Stomach smooth muscle (tissue), 2 donors: ENCODE data around the gene LDLRAD4.

Experiments used
- H3K27ac ChIP-seq: one replicate; pipeline ENCODE4 v1.7.0; 2013; ENCODE audit warnings: mild to moderate bottlenecking, low read length, inconsistent platforms
- H3K27me3 ChIP-seq, 2 donors: one replicate each; pipeline ENCODE4 v1.7.0; 2013; ENCODE audit warnings: low read length in 2 of 2; ENCODE audit not compliant: insufficient read depth in 2 of 2, control insufficient read depth in 1 of 2
- H3K36me3 ChIP-seq, 2 donors: one replicate each; pipeline ENCODE4 v1.7.0; 2013; ENCODE audit warnings: low read length in 2 of 2; ENCODE audit not compliant: control insufficient read depth in 2 of 2, insufficient read depth in 2 of 2
- H3K4me1 ChIP-seq: one replicate; pipeline ENCODE4 v1.7.0; 2013; ENCODE audit warnings: low read length; ENCODE audit not compliant: control insufficient read depth, insufficient read depth
- H3K4me3 ChIP-seq, 2 donors: one replicate each; pipeline ENCODE4 v1.7.0; 2013; ENCODE audit warnings: low read length in 2 of 2
- H3K9ac ChIP-seq, 2 donors: one replicate each; pipeline ENCODE4 v1.7.0; 2013; ENCODE audit warnings: low read length in 2 of 2, mild to moderate bottlenecking in 1 of 2
- H3K9me3 ChIP-seq, 2 donors: one replicate each; pipeline ENCODE4 v1.7.0; 2013; ENCODE audit warnings: low read length in 2 of 2; ENCODE audit not compliant: control insufficient read depth in 2 of 2
- donor health status: healthy.
- donor health status: Pancreatic carcinoma.

Gene LDLRAD4

GRCh38 chr18:13612196-13612997, 393.8 kb downstream of the LDLRAD4 start:
- H3K4me1 ChIP-seq: peaks cover 32% of the 10 kb centered on the region
- peak overlapping the region; percentile 96 for H3K27ac ChIP-seq
- peak overlapping the region; percentile 61 to 78 for H3K9ac ChIP-seq
- no peaks in the 10 kb centered on the region for H3K27me3 ChIP-seq
- peak overlapping the region; percentile 61 to 78 for H3K4me3 ChIP-seq
- no peaks in the 10 kb centered on the region for H3K9me3 ChIP-seq
- H3K36me3 ChIP-seq: no peaks in the 10 kb centered on the region

- Histone ChIP-seq H3K4me3 (peak overlapping the region; percentile 61 to 78), H3K27me3 (no peaks in the 10 kb centered on the region), H3K36me3 (no peaks in the 10 kb centered on the region), H3K27ac (no peak overlapping the region), H3K4me1 (peaks cover 32% of the 10 kb centered on the region), H3K9ac (no peak overlapping the region), H3K9me3 (no peaks in the 10 kb centered on the region)
Measured at GRCh38 chr18:13613099-13613498, 394.5 kb downstream of the LDLRAD4 start.

GRCh38 chr18:13613591-13614501, 395.3 kb downstream of the LDLRAD4 start:
- Histone ChIP-seq H3K27me3 (no peaks in the 10 kb centered on the region), H3K4me1 (peaks cover 32% of the 10 kb centered on the region), H3K27ac (no peak overlapping the region), H3K4me3 (no peak overlapping the region), H3K36me3 (no peaks in the 10 kb centered on the region), H3K9ac (no peak overlapping the region), H3K9me3 (no peaks in the 10 kb centered on the region)

GRCh38 chr18:13614641-13615288, 396.2 kb downstream of the LDLRAD4 start:
- no peak overlapping the region for H3K27ac ChIP-seq
- H3K9ac ChIP-seq: no peak overlapping the region
- H3K27me3 ChIP-seq: no peaks in the 10 kb centered on the region
- H3K4me3 ChIP-seq: no peak overlapping the region
- H3K9me3 ChIP-seq: no peaks in the 10 kb centered on the region
- H3K4me1 ChIP-seq: peaks cover 32% of the 10 kb centered on the region
- H3K36me3 ChIP-seq: no peaks in the 10 kb centered on the region

GRCh38 chr18:13615432-13615861, 396.9 kb downstream of the LDLRAD4 start:
- Histone ChIP-seq H3K4me3 (no peak overlapping the region), H3K9ac (no peak overlapping the region), H3K36me3 (no peaks in the 10 kb centered on the region), H3K27me3 (no peaks in the 10 kb centered on the region), H3K9me3 (no peaks in the 10 kb centered on the region), H3K4me1 (peaks cover 32% of the 10 kb centered on the region), H3K27ac (no peak overlapping the region)

GRCh38 chr18:13616041-13616440, 397.5 kb downstream of the LDLRAD4 start:
- H3K27me3 ChIP-seq: no peaks in the 10 kb centered on the region

GRCh38 chr18:13616525-13617035, 398.0 kb downstream of the LDLRAD4 start:
- Histone ChIP-seq H3K4me3 (no peak overlapping the region), H3K4me1 (peaks cover 26% of the 10 kb centered on the region), H3K9ac (no peak overlapping the region), H3K27ac (no peak overlapping the region), H3K9me3 (no peaks in the 10 kb centered on the region), H3K27me3 (no peaks in the 10 kb centered on the region), H3K36me3 (peaks cover 0 to 2% of the 10 kb centered on the region in 2 donors)

More at GRCh38 chr18:13616041-13616440, 397.5 kb downstream of the LDLRAD4 start:
- H3K4me3 ChIP-seq: no peak overlapping the region
- H3K9ac ChIP-seq: no peak overlapping the region
- H3K27ac ChIP-seq: no peak overlapping the region
- H3K36me3 ChIP-seq: no peaks in the 10 kb centered on the region
- peaks cover 31% of the 10 kb centered on the region for H3K4me1 ChIP-seq
- no peaks in the 10 kb centered on the region for H3K9me3 ChIP-seq

- Histone ChIP-seq H3K9me3 (no peaks in the 10 kb centered on the region), H3K27me3 (no peaks in the 10 kb centered on the region), H3K36me3 (peaks cover 0 to 7% of the 10 kb centered on the region in 2 donors), H3K4me1 (peaks cover 12% of the 10 kb centered on the region), H3K4me3 (no peak overlapping the region), H3K9ac (no peak overlapping the region), H3K27ac (no peak overlapping the region)
Measured at GRCh38 chr18:13617826-13618515, 399.4 kb downstream of the LDLRAD4 start.

- no peaks in the 10 kb centered on the region for H3K9me3 ChIP-seq
- no peaks in the 10 kb centered on the region for H3K27me3 ChIP-seq
- H3K9ac ChIP-seq: no peak overlapping the region
- peaks cover 9% of the 10 kb centered on the region for H3K4me1 ChIP-seq
- H3K27ac ChIP-seq: no peak overlapping the region
- H3K36me3 ChIP-seq: peaks cover 5 to 8% of the 10 kb centered on the region in 2 donors
- H3K4me3 ChIP-seq: no peak overlapping the region
Measured at GRCh38 chr18:13618760-13619438, 400.3 kb downstream of the LDLRAD4 start.
